ENCODE data around the gene PARVA. TPM values are rescaled to one million over a fixed set of nuclear protein-coding genes. Genes with fewer than 3 reads are reported as not detected.

The PARVA gene
- total RNA-seq (ENCODE audit: unreplicated experiment): 15.0 TPM
- long read RNA-seq, full-length matches to known transcripts: 6 of 7 reads
- long read RNA-seq, partial matches to known transcripts: 0 of 7 reads
- long read RNA-seq, other reads (novel, unspliced or antisense): 1 of 7 reads

GRCh38 chr11:12377106-12377823, at the start of gene PARVA:
Gene PARVA, plus strand, starts transcription at chr11:12377571. Its CDS starts 77 bp downstream, at chr11:12377648.
- peak within 1 kb of the TSS; percentile 91 for H3K27ac Mint-ChIP-seq (ENCODE audit: unreplicated experiment)
- TF ChIP-seq CTCF (IDR thresholded peaks at IDR 0.05; ENCODE audit: partially characterized antibody, unreplicated experiment): no peak
- peaks cover 2% of the 10 kb centered on the region for H3K9me3 Mint-ChIP-seq (ENCODE audit: unreplicated experiment)
- peak; percentile 72 for DNase-seq
- H3K4me1 Mint-ChIP-seq (ENCODE audit: low read depth, unreplicated experiment): peaks cover 14% of the 10 kb centered on the region
- no peaks in the 10 kb centered on the region for H3K36me3 Mint-ChIP-seq (ENCODE audit: unreplicated experiment)
- H3K4me3 Mint-ChIP-seq (ENCODE audit: unreplicated experiment): peak within 1 kb of the TSS; percentile 96
- H3K27me3 Mint-ChIP-seq (ENCODE audit: unreplicated experiment): peaks cover 4% of the 10 kb centered on the region

DNA sequence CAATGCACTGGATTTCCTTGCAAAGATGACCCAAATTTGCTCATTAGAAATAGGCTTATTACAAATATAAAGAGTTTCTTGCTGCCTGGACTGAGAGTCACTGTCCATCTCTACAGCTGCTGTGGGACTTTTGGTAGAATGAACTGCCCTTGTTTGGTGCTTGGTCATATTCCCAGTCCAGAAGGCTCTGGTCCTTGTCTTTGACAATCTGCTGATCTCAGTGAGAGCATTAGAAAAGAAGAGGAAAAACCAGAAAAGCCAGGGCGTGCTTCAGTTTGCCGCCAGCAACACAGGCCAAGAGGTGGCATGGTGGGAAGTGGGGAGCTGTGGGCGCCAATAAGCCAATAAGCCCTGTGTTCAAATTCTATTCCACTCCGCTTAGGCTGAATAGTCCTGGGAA, 48.2 kb upstream of the PARVA start:
- Mint-ChIP-seq H3K27ac (ENCODE audit: unreplicated experiment) (no peak overlapping the region), H3K36me3 (ENCODE audit: unreplicated experiment) (no peaks in the 10 kb centered on the region), H3K9me3 (ENCODE audit: unreplicated experiment) (no peaks in the 10 kb centered on the region), H3K4me3 (ENCODE audit: unreplicated experiment) (no peak overlapping the region), H3K27me3 (ENCODE audit: unreplicated experiment) (peaks cover 2% of the 10 kb centered on the region), H3K4me1 (ENCODE audit: low read depth, unreplicated experiment) (peaks cover 22% of the 10 kb centered on the region)
- TF ChIP-seq CTCF (IDR thresholded peaks at IDR 0.05; ENCODE audit: partially characterized antibody, unreplicated experiment): no peak
- no peak for DNase-seq

- Mint-ChIP-seq H3K4me3 (ENCODE audit: unreplicated experiment) (no peak overlapping the region), H3K9me3 (ENCODE audit: unreplicated experiment) (no peaks in the 10 kb centered on the region), H3K36me3 (ENCODE audit: unreplicated experiment) (no peaks in the 10 kb centered on the region), H3K27ac (ENCODE audit: unreplicated experiment) (no peak overlapping the region), H3K27me3 (ENCODE audit: unreplicated experiment) (peaks cover 2% of the 10 kb centered on the region), H3K4me1 (ENCODE audit: low read depth, unreplicated experiment) (peaks cover 22% of the 10 kb centered on the region)
- no peak for DNase-seq
- no peak for TF ChIP-seq CTCF (IDR thresholded peaks at IDR 0.05; ENCODE audit: partially characterized antibody, unreplicated experiment)
Measured at GRCh38 chr11:12329797-12330196, 47.6 kb upstream of the PARVA start.

GRCh38 chr11:12330485-12331231, 46.7 kb upstream of the PARVA start:
- Mint-ChIP-seq H3K36me3 (ENCODE audit: unreplicated experiment) (no peaks in the 10 kb centered on the region), H3K9me3 (ENCODE audit: unreplicated experiment) (no peaks in the 10 kb centered on the region), H3K27ac (ENCODE audit: unreplicated experiment) (peak overlapping the region; percentile 45), H3K27me3 (ENCODE audit: unreplicated experiment) (peaks cover 2% of the 10 kb centered on the region), H3K4me3 (ENCODE audit: unreplicated experiment) (no peak overlapping the region), H3K4me1 (ENCODE audit: low read depth, unreplicated experiment) (peaks cover 22% of the 10 kb centered on the region)
- DNase-seq: no peak
- no peak for TF ChIP-seq CTCF (IDR thresholded peaks at IDR 0.05; ENCODE audit: partially characterized antibody, unreplicated experiment)
